Measurements from ENCODE around the gene RPS15.
"Not testable (repeated sequence)": the region's sequence is repeated elsewhere in the genome, so short reads cannot be mapped to it uniquely, and the experiment has no call there.

The RPS15 gene

GRCh38 chr19:1435378-1435989 is 2.7 kb upstream of the RPS15 start:
- no peak for DNase-seq (ENCODE audit: low read depth)

- no peak for DNase-seq (ENCODE audit: low read depth)
These were observed 587 bp upstream of the RPS15 start for GRCh38 chr19:1437609-1438008.

- no peak for DNase-seq (ENCODE audit: low read depth)
These were observed 748 bp downstream of the RPS15 start for GRCh38 chr19:1438933-1439354.

- not testable (repeated sequence) for DNase-seq (ENCODE audit: low read depth)
These were observed 1.6 kb downstream of the RPS15 start for GRCh38 chr19:1439525-1440417.

- DNase-seq (ENCODE audit: low read depth), result no peak
These were observed 2.2 kb downstream of the RPS15 start for GRCh38 chr19:1440418-1440801.

- no peak for DNase-seq (ENCODE audit: low read depth)
These were observed 2.8 kb downstream of the RPS15 start for GRCh38 chr19:1441022-1441426.

DNA sequence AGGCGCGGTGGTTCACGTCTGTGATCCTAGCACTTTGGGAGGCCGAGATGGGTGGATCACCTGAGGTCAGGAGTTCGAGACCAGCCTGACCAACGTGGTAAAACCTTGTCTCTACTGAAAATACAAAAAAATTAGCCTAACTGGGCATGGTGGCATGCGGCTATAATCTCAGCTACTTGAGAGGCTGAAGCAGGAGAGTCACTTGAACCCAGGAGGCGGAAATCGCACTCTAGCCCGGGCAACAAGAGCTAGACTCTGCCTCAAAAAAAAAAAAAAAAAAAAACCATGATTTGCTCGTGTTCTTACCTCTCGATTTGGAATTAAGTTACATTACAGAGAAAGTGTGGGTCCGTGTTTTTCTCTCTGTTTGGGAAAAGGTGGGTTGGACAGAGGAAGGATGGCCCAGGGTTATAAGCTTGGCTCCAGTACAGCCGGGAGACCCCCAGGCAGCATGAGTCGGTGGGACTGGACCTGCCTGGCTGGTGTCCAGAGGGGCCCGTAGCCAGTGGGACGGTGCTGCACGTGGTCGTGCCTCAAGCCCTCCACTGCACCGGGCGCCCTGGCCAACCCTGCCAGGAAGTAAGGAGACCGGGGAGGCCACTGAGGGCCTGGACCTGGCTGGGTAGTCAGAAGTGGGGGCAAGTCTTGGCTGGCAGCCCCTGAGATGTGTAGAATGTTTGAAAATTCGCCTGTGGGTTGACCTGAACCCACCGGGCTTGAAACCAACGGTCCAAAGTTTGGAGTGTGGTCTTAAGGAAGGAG is 3.7 kb downstream of the RPS15 start:
- DNase-seq (ENCODE audit: low read depth), result no peak

DNA sequence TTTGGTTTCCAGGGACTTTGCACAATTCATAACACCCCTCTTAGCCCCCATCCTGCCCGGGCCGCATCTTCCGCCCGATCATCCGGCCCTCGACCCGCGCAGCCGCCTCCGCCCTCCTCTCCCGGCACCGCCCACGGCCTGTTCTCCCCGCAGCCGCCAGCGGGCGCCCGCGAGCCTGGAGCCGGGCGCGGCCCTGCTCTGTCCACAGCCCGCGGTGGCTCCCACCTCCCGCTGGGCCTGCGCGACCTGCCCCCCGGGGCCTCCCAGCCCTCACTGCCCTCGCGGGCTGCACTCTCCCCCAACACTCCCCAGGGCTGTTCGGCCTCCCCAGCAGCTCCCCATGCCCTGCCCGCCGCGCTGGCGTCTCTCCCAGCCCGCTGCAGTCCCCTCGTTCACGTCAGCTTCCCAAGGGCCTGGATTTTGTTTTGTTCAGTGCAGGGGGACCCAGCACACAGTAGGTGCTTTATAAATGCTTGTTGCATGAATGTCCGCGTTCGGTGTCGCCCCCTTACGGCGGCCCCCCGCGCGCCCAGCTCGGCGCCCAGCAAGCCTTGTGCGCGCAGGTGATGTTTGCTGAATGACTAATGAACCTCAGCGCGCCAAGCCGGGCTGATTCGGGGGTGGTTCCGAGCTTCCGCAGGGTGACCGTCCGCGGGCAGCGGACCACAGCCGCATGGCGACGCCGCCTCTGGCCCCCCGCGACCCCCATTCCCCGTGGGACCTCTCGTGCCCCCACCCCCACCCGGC is 7.2 kb downstream of the RPS15 start:
- DNase-seq (ENCODE audit: low read depth), result peak; percentile 30

DNA sequence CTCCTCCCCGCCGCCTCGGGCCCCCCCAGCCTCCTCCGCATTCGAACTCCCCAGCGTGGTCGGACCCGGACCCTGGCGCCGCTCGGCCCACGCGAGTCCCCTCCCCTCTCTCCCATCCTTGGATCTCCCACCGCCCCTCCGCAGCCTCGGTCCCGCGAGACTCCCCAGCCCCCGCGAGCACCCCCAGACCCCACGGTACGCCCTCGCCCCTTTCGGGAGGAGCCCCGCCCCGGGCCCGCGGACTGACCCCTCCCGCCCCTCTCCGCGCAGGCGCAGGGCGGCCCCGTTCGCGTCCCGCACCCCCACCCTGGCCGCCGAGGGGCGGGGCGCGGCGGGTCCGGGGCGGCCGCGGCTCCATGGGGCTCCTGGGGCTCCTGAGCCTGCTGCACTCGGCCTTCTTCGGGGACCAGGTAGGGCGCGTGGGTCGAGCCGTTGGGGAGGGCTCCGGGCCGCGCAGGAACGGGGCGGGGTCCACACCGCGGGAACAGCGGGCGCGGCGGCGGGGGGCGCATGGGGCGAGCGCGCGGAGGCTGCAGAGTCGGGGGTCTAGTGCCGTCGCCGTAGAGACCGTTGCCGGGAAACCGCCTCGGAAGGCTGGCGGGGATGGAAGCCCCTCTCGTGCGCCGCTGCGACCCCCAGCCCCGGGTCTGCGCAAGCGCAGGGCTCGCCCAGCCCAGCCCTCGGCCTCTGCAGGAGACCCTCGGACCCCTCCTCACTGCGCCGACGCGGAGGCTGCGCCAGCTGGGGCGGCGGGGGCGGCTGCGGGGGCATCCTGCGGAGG is 7.9 kb downstream of the RPS15 start:
- DNase-seq (ENCODE audit: low read depth), result no peak

DNA sequence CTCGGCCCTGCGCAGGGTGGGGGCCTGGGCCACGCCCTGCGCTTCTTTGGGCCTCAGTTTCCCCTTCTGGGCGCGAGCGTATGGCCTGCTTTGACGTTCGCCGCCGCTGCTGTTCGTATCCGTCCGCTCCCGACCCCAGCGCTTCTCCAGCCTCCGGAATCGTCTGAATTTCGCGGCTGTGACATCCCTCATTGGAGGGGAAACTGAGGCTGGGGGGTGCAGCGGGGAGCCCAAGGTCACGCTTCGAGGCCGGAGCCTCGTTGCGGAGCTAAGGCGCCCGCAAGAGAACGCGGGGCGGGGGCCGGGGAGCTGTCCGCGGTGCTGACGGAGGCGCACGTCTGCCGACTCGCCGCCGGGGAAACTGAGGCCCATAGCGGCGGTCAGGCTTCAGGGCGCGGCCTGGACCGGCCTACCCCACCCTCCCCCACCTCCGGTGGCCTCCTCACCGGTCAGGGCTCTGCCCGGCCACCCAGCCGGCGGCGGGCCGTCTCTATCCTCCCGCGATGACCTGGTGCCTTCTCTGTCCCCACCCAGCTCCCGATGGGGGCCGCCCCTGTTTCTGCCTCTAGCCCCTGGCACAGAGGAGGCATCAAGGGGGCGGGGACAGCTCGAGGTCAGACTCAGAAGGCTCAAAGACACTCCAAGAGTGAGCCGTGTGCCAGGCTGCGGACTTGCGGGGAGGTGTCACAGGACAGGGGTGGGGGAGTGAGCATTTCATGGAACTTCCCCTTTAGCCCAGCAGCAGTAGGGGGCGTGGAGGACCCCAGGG is 8.7 kb downstream of the RPS15 start:
- no peak for DNase-seq (ENCODE audit: low read depth)

DNA sequence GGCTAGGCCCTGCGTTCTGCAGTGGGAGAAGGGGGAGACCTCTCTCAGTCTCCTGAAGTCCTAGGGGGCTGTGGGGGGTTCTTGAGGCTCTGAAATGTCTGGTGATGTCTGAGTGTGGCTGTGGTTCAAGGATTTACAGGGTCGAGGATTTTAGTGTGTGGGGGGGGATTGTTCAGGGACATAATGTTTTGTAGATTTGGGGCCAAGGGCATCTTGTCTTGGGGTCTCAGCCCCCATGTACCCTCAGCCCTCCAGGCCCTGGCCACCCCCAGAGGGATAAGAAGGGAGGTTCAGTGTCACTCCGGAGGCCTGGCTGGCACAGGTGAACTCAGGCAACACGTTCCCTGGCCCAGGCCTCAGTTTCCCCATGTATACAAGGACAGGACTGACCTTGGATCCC is 9.3 kb downstream of the RPS15 start:
- DNase-seq (ENCODE audit: low read depth), result no peak

DNA sequence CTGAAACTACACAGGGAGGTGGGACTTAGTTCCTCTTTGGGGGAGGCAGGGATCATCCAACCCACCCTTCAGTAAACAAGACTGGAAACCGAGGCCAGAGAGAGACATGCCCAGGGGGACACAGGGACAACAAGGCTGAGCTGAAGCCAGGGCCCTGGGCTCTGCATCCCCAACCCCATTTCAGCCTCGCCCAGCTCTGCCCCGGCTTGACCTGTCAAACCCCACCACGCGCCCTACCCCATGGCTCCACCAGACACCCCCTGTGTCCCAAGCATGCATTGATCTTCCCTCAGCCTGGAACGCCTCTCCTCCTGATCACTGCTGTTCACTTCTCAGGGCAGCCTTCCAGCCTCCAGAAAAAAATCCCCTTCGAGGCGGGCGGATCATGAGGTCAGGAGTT is 9.7 kb downstream of the RPS15 start:
- DNase-seq (ENCODE audit: low read depth), result no peak

DNA sequence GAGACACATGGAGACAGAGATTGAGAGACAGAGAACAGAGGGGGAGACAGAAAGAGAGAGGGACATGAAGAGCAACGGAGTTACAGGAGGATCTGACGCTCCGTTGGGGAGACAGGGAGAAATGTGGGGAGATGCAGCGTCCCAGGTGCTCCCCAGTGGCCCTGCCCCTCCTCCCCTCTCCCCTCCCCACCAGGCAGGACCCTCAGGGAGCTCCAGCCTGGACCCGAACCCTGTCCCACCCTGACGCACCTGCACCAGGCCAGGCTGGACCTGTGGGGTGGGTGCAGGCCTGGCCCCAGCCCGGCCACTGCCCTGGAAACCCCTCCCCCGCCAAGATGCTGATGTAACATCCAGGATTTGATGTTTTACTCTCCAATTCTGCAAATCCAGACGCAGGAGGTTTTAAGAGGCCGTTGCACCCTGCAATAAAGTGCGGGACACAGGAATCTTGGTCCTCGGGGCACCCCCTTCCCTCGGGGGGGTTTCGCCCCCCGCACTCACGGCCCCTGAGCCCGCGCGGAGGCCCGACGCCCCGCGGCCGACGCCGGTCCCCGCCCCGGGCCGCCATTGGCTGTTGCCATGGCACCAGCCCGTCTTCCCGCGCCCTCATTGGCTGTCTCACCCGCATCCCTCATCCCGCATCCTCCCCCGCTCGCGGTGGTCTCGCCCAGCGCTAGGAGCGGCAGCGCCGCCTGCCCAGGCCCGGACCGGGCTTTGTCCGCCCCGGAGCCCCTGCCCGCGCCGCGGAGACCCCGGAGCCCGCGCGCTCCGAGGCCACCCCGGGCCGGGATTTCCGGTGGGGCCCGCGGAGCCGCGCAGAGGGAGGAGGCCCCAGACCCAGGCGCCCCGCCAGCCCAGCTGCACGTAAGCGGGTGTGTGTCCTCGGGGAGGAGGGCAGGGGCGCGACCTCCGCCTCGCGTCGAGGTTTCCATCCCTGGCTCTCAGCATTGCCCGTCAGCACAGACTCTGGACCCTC is 11.6 kb downstream of the RPS15 start, which contains the start of gene APC2:
Gene APC2, plus strand, starts transcription at position 655 of the 976 bp plus-strand sequence. CDS start 2,881 bp downstream, outside the sequence.
- DNase-seq (ENCODE audit: low read depth), result no peak

- DNase-seq (ENCODE audit: low read depth), result no peak
These were observed 12.8 kb downstream of the RPS15 start for GRCh38 chr19:1450735-1451731.

- DNase-seq (ENCODE audit: low read depth), result no peak
These were observed 14.0 kb downstream of the RPS15 start for GRCh38 chr19:1451916-1452801.

DNA sequence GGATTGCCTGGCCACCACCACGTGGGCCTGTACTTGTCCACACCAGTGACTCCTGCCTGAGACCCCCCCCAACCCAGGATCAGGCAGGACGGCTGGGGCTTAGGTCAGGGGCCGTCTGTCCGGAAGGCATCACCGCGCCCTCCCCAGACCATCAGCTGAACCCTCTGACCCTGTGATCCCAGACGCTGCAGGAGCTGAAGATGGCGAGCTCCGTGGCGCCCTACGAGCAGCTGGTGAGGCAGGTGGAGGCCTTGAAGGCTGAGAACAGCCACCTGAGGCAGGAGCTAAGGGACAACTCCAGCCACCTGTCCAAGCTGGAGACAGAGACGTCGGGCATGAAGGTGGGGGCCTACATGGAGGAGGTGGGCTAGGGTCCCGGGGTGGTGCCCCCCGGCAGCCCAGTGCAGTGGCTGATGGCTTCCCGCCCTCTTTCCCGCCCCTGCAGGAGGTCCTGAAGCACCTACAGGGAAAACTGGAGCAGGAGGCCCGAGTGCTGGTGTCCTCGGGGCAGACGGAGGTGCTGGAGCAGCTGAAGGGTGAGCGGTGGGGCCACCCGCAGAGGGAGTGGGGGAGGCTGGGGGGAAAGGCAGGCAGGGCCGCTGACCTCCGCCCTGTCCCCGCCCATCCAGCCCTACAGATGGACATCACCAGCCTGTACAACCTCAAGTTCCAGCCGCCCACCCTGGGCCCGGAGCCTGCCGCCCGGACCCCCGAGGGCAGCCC is 14.8 kb downstream of the RPS15 start:
- DNase-seq (ENCODE audit: low read depth), result no peak
